ENCODE measurements around the gene OST4. TPM values are rescaled to one million over a fixed set of nuclear protein-coding genes. Genes with fewer than 3 reads are reported as not detected.

Gene OST4
- total RNA-seq, 1 donor from 2014 or later, result 269 TPM

- H3K27ac ChIP-seq, result no peak overlapping the region
- no peak for DNase-seq (ENCODE audit: extremely low spot score in 2 of 2)
- H3K27me3 ChIP-seq, result no peaks in the 10 kb centered on the region
- peaks cover 17% of the 10 kb centered on the region for H3K4me1 ChIP-seq
- no peaks in the 10 kb centered on the region for H3K9me3 ChIP-seq
- no peak overlapping the region for H3K4me3 ChIP-seq
- peaks cover 0 to 10% of the 10 kb centered on the region in 2 donors for H3K36me3 ChIP-seq
- intact Hi-C loops (cut with DNase I), result no loop called here
- TF ChIP-seq, protein P1, sequence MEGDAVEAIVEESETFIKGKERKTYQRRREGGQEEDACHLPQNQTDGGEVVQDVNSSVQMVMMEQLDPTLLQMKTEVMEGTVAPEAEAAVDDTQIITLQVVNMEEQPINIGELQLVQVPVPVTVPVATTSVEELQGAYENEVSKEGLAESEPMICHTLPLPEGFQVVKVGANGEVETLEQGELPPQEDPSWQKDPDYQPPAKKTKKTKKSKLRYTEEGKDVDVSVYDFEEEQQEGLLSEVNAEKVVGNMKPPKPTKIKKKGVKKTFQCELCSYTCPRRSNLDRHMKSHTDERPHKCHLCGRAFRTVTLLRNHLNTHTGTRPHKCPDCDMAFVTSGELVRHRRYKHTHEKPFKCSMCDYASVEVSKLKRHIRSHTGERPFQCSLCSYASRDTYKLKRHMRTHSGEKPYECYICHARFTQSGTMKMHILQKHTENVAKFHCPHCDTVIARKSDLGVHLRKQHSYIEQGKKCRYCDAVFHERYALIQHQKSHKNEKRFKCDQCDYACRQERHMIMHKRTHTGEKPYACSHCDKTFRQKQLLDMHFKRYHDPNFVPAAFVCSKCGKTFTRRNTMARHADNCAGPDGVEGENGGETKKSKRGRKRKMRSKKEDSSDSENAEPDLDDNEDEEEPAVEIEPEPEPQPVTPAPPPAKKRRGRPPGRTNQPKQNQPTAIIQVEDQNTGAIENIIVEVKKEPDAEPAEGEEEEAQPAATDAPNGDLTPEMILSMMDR (IDR thresholded peaks at IDR 0.05), result no peak
- no peak for TF ChIP-seq POLR2AphosphoS5 (IDR thresholded peaks at IDR 0.05; ENCODE audit: insufficient read depth in 1 of 2, low read depth in 1 of 2)
- TF ChIP-seq POLR2A (IDR thresholded peaks at IDR 0.05), result no peak
These were observed 47.3 kb downstream of the OST4 start for GRCh38 chr2:27024188-27024587.

DNA sequence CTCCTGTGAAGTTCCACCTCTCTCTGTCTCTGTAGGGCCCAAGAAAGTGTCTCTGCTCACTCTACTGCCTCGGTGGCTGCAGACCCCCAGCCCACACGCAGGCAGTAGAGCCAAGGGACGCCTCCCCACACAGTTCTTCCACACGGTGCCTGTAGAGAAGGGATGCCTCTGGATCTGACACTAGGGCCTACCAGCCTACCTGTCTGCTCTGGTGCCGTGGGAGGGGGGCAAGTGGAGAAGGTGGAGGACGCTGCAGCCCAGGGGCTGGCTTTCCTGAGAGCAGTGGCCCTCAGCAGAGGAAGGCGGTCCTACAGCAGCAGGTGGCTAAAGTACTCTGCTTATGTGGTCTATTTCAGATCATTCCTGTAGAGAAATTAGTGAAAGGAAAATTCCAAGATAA is 47.7 kb downstream of the OST4 start:
- H3K4me3 ChIP-seq, result no peak overlapping the region
- H3K9me3 ChIP-seq, result no peaks in the 10 kb centered on the region
- intact Hi-C loops (cut with DNase I), result no loop called here
- peaks cover 0 to 10% of the 10 kb centered on the region in 2 donors for H3K36me3 ChIP-seq
- H3K27ac ChIP-seq, result no peak overlapping the region
- TF ChIP-seq, protein P1 (IDR thresholded peaks at IDR 0.05), result no peak
- no peak for TF ChIP-seq POLR2AphosphoS5 (IDR thresholded peaks at IDR 0.05; ENCODE audit: insufficient read depth in 1 of 2, low read depth in 1 of 2)
- TF ChIP-seq POLR2A (IDR thresholded peaks at IDR 0.05), result no peak
- no peaks in the 10 kb centered on the region for H3K27me3 ChIP-seq
- peaks cover 17% of the 10 kb centered on the region for H3K4me1 ChIP-seq
- DNase-seq (ENCODE audit: extremely low spot score in 2 of 2), result no peak

- DNase-seq (ENCODE audit: extremely low spot score in 2 of 2), result no peak
- H3K27ac ChIP-seq, result no peak overlapping the region
- TF ChIP-seq, protein P1 (IDR thresholded peaks at IDR 0.05), result no peak
- TF ChIP-seq POLR2A (IDR thresholded peaks at IDR 0.05) (no peak), POLR2AphosphoS5 (IDR thresholded peaks at IDR 0.05; ENCODE audit: insufficient read depth in 1 of 2, low read depth in 1 of 2) (no peak)
- no peak overlapping the region for H3K4me3 ChIP-seq
- H3K9me3 ChIP-seq, result no peaks in the 10 kb centered on the region
- peaks cover 0 to 10% of the 10 kb centered on the region in 2 donors for H3K36me3 ChIP-seq
- H3K4me1 ChIP-seq, result peaks cover 17% of the 10 kb centered on the region
- intact Hi-C loops (cut with DNase I), result no loop called here
- no peaks in the 10 kb centered on the region for H3K27me3 ChIP-seq
These were observed 50.0 kb downstream of the OST4 start for GRCh38 chr2:27021253-27022049.

Other genes with a start within 250 kb of the OST4 start
- 0.74 TPM for gene DPYSL5, start 223.5 kb downstream of the OST4 start, total RNA-seq
- gene MAPRE3, start 101.0 kb downstream of the OST4 start, total RNA-seq, result 20.6 TPM
- 53.3 TPM for gene TMEM214, start 38.7 kb downstream of the OST4 start, total RNA-seq
- 8.8 TPM for gene AGBL5, start 20.0 kb downstream of the OST4 start, total RNA-seq
- 100 TPM for gene EMILIN1, start 7.0 kb upstream of the OST4 start, total RNA-seq
- 9.3 TPM for gene KHK, start 15.1 kb upstream of the OST4 start, total RNA-seq
- gene CGREF1, start 47.5 kb upstream of the OST4 start, total RNA-seq, result 2.2 TPM
- gene ABHD1, start 52.2 kb upstream of the OST4 start, total RNA-seq, result not detected
- gene PREB, start 63.0 kb upstream of the OST4 start, total RNA-seq, result 57.5 TPM
- gene PRR30, start 67.8 kb upstream of the OST4 start, total RNA-seq, result not detected
- gene TCF23, start 77.3 kb upstream of the OST4 start, total RNA-seq, result 7.4 TPM
- gene ATRAID, start 140.4 kb upstream of the OST4 start, total RNA-seq, result 150 TPM
- gene SLC5A6, start 140.6 kb upstream of the OST4 start, total RNA-seq, result 37.3 TPM
- gene CAD, start 145.7 kb upstream of the OST4 start, total RNA-seq, result 25.0 TPM
- gene SLC30A3, start 191.4 kb upstream of the OST4 start, total RNA-seq, result 1.2 TPM
- gene DNAJC5G, start 203.8 kb upstream of the OST4 start, total RNA-seq, result 1.5 TPM
- 2.5 TPM for gene TRIM54, start 210.8 kb upstream of the OST4 start, total RNA-seq
- gene UCN, start 236.8 kb upstream of the OST4 start, total RNA-seq, result 3.2 TPM

All from vagina (tissue), 2 donors.